ENCODE results near the gene NFIC.
"Not testable (repeated sequence)": the region's sequence is repeated elsewhere in the genome, so short reads cannot be mapped to it uniquely, and the experiment has no call there.

The NFIC gene

DNA sequence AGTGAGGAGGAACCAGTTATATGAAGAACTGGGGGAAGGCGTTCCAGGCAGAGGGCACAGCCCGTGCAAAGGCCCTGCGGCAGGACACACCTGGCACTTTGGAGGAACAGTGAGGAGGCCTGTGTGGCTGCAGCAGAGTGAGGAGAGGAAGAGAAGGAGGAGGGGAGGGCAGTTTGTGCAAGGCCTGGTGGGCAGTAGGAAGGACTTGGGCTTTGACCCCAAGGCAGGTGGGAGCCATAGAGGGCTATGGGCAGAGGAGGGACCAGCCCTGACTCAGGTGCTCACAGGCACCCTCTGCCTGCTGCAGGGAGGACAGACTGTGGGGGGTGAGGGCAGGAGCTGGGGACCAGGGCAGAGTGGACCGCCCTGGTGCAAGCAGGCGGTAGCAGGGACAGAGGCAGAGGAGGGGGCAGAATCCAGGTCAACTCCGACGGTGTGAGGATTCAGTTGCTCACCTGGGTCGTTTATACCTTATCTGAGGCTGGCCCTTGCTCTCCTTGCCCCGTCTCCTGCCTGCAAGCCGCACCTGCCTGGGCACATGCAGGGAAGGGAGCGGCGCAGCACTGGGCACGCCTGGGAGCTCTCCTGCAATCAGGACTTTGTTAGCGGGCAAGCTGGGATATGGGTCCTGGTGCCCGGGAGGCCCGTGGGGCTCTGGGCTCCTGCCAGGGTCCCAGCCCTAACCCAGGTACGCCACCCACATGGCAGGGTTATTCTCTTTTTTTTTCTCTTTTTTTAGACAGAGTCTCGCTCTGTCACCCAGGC is 34.8 kb downstream of the NFIC start:
- DNase-seq, result no peak

DNA sequence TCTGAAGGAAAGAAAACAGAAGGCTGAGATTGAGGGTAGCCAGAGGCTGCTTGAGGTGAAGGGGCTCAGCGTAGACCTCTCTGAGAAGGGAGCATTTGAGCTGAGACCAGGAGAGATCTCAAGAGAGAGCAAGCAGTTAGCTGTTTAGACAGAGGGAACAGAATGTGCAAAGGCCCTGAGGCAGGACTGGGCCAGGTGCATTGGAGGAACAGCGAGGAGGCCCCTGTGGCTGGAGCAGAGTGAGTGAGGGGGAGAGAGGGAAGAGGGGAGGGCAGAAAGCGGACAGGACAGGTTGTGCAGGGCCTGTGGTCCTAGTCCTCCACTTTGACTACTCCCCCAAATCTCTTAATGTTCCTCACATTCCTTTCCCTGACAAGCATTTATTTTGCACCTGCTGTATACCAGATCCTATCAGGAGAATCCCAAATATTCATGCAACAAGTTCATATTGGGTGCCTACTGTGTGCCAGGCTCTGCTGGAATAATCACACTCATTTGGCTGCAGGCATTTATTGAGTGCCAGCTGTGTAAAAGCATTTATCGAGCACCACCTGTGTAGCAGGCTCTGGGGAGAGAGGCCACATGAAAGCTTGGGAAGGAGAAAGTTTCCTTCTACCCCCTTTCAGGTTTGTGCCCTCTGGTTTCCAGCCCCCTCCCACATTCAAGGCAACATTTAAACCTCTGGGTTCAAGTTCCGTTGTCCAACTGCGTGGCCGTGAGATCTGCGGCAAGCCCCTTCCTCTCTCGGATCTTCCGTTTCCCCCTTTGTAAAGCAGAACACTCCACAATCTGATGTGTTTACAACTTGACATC is 36.5 kb downstream of the NFIC start:
- DNase-seq, result no peak

DNA sequence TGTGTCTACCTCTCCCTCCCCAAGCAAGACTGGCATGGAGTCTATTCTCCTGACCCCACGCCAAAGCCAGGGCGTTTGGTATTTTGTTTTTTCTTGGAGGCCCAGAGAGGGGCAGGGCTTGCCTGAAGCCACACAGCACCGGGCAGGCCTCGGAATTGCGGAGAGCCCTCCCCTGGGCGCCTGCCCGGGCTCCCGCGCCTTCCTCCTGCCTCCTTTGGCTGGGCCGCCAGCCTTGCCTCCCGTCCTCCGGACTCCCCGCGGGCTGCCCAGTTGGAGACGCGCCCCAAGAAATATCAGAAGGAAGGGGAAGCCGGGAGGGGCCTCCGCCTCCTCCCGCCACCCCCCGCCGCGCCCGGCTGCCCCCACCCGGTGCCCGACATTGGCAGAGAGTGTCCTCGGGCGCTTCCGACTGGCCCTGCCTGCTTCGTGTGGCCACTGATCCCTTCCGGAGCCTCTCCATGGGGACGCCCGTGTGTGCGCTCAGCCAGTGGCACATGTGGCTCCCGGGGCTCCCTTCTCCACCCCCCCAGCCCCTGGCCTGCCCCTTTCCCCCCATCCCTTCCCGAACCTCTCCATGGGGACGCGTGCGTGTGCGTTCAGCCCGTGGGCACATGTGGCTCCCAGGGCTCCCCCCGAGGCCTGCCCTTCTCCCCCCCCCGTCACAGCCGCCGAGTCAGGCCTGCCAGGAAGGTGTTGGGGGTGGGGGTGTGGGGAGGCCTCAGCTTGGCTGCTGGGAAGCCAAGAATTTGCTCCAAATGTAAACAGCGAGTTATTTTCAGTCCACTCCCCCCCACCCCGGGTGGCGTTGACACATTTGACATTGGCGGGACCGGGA is 37.3 kb downstream of the NFIC start:
- DNase-seq, result no peak

DNA sequence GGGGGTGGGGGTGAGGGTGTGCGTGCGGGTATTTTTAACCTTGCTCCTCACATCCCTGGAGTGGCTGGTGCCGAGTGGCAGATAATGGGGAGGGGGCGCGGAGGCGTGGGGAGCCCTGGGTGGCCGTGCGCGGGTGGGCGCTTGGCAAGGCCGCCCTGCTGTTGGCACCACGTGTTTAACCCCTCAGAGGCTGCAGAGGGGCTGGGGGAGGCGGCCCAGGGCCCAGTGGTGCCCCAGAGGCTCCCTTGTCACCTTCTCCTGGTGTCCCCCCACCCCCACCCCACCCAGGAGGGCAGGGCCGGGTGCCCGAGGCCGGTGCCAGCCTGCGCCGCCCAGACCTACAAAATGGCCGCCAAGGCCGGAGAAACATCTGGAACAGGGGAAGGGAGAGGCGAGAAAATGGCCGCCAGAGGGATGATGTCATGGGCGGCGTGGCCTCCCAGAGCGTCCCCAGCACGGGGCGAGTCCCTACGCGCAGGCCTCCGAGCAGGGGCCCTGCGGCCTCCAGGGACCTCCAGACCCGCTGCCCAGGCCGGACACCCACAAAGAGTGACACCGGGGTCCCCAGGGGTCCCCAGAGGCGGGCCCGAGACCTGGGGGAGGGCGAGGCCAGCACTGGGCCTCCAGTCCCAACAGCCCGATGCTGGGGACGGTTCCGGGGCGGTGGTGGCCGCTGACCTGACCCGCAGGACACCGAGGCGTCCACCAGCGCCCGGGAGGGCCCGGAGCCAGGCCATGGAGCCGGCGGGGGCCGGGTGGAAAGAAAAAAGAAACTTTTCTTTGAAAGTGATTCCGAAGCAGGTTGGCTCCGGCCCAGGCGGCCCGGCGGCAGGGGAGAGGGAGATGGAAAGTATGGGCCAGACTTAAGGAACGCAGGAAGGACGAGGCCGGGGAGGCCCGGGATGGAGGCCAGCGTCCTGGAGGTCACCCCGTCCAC is 38.2 kb downstream of the NFIC start:
- no peak for DNase-seq

DNA sequence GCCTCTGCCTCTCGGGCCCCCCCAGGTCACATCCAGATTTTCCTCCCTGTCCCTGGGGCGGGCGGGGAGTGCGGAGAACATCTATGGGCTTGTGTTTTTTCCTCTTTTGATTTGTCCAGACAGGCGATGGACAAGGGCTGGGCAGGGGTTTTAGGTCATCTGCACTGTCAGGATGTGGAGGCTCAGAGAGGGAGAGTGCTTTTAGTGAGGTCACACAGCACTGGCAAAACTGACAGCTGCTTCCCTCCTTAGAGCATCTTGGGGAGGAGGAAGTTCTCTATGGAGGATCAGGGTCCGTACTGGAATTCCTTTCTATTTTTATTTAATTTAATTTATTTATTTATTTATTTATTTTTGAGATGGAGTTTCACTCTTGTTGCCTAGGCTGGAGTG is 38.9 kb downstream of the NFIC start:
- no peak for DNase-seq

DNA sequence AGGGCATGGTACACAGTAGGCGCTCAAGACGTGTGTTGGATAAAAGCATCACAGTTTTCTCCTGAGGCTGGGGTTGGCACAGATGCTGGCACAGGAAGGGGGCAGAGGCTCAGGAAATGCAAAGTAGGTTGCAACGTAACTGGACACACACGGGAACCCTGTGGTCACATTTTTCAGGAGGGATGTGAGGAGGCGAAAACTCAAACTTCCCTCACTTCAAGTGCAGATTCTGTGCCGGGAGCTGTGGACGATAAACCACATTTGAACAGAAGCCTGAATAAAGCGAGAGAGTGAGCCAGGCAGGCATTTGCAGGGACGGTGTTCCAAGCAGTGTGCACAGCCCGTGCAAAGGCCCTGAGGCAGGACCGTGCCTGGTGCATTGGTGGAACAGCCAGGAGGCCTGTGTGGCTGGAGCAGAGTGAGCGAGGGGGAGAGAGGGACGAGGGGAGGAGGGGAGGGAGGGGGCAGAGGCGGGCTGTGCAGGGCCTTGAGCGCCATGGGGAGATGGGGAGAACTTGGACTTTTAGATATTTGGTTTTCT is 40.3 kb downstream of the NFIC start:
- no peak for DNase-seq

DNA sequence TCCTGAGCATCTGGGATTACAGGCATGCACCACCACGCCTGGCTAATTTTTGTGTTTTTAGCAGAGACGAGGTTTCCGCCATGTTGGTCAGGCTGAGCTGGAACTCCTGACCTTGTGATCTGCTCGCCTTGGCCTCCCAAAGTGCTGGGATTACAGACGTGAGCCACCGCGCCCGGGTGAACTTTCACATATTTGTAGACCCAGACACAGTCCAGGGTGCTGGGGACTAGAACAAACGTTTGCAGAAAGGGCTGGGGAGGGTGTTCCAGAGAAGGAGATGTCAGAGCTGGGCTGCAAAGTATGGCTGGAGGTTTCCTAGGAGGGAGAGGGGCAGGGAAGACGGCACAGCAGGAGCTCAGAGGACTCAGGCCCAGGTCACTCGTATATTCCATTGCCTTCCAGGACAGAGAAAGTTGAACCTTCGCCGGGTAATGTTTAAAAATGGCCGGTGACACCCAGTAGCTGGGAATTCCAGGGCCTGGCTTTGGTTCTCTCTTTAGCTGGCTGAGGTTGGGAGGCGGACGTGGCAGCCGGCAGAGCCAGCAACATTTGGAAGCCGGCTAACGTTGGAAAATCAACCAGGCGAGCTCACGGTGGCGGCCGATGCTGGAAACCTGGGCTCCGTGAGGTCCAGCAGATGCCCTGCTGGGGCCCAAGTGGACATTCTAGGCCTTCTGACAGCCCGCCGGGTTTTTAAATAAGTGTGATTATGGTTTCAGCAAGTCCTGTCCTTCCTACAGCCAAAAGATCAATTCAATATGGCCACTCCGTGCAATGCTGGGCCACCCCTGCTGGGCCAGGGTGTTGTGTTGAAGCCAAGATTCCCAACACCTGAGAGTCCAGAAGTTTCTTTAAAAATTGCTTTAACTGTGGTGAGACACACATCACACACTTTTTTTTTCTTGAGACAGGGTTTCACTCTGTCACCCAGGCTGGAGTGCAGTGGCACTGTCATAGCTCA is 41.5 kb downstream of the NFIC start:
- no peak for DNase-seq

DNA sequence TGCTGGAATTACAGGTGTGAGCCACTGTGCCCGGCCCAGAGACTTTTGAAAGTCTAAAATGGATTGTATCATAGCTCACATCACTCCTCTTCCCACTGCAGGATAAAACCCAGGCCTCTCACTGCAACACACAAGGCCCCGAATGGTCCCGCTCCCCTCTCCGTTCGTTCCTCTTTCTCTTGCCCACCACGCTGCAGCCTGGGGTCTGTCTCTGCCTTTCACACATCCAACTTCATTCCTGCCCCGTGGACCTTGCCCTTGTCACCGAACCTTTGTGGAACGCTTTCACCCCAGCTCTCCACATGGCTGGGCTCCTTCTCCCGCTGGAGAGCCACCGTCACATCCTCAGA is 42.6 kb downstream of the NFIC start:
- no peak for DNase-seq

DNA sequence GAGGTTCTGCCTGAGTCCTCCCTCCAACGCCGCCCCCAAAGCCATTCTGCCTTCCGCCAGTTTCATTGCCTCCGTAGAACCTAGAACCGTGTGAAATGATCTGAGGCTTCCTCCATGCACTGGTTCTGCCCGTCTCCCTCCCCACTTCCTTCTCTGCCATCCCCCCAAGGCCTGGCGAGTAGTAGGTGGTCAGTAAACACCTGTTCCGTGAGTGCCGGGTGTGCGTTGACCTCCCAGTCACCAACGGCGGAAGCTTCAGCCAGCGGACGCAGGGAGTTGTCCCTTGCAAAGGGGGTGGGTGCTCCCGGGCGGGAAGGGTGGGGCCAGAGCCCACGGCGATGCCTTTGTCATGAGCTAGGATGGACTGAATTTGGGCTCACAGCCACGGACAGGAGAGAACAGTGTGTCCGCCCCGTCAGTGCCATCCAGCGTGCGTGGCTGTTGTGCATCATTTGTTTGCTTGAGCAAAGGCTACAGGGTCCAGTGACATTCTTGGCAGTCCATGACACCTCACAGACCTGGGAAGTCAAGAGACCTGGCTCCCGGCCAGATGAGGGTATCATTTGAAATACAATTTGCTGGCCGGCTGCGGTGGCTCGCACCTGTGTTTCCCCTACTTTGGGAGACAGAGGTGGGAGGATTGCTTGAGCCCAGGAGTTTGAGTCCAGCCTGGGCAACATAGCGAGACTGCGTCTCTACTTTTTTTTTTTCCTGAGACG is 43.1 kb downstream of the NFIC start:
- no peak for DNase-seq

DNA sequence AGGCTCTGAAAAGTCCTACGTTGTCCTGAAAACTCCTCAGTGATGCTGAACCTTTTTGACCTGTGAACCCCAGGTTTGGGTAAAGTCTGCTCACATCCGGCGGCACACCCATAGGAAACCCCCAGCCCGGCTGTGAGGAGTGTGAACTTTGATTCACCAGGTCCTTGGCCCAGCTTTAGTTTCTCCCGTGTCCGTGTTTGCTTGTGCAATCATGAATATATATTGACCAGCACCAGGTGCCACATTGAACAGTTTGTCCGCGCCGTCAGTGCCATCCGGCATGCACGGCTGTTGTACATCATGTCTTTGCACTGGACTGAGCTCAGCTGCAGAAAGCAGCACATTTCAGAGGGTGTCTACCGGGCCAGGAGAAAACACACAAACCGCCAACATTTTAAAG is 45.3 kb downstream of the NFIC start:
- no peak for DNase-seq

DNA sequence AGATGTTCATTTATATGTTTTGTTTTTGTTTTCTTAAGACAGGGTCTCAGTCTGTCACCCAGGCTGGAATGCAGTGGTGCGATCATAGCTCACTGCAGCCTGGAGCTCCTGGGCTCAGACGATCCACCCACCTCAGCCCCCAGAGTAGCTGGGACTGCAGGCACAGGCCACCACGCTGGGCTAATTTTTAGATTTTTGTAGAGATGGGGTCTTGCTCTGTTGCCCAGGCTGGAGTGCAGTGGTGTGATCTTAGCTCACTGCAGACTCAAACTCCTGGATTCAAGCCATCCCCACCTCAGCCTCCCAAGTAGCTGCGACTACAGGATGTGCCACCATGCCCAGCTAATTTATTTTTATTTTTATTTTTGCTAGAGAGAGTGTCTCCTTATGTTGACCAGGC is 45.7 kb downstream of the NFIC start:
- DNase-seq, result no peak

DNA sequence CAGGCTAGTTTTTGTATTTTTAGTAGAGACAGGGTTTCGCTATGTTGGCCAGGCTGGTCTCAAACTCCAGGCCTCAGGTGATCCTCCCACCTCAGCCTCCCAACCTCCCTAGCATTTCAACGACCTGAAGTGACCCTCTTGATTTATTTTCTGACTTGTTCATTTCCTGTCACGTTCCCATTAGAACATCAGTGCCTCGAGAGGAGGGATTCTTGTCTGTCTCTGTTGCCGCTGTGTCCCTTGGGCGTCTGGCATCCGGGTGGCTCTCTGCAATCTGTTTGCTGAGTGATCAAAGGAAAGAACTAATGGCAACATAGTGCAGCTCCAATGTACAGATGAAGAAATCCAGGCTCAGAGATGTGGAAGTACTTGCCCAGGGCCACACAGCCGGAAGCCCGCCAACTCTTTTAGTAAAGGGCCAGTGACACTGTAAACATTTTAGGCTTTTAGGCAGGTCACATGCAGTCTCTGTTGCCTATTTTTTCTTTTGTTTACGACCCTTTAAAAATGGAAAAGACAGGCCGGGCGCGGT is 47.5 kb downstream of the NFIC start:
- DNase-seq, result no peak

DNA sequence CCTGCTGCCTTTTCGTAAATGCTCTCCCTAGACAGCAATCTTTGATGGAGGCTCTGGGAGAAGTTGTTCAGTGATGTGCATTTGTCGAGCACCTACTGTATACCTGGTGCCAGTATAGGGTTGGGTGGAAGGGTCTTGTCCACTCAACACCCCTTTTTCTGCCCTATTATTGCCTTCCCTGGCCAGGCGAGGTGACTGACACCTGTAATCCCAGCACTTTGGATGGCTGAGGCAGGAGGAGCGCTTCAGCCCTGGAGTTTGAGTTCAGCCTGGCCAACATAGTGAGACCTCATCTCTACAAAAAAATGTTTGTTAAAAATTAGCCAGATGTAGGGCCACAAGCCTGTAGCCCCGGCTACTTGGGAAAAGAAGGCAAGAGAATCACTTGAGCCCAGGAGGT is 49.3 kb downstream of the NFIC start:
- DNase-seq, result no peak

DNA sequence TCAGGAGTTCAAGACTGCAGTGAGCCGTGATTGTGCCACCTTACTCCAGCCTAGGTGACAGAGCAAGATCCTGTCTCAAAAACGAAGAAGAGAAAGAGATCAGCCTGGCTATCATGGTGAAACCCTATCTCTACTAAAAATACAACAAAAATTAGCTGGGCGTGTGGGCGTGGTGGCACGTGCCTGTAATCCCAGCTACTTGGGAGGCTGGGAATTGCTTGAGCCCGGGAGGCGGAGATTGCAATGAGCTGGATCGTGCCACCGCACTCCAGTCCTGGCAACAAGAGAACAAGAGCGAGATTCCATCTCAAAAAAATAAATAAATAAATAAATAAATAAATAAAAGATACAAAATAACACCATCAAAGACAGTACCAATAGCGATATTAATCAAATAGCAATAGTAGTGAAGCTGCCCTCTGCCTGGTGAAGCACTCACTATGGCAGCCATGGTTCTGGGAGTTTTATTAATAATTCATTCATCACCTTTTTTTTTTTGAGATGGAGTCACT is 53.9 kb downstream of the NFIC start:
- no peak for DNase-seq

DNA sequence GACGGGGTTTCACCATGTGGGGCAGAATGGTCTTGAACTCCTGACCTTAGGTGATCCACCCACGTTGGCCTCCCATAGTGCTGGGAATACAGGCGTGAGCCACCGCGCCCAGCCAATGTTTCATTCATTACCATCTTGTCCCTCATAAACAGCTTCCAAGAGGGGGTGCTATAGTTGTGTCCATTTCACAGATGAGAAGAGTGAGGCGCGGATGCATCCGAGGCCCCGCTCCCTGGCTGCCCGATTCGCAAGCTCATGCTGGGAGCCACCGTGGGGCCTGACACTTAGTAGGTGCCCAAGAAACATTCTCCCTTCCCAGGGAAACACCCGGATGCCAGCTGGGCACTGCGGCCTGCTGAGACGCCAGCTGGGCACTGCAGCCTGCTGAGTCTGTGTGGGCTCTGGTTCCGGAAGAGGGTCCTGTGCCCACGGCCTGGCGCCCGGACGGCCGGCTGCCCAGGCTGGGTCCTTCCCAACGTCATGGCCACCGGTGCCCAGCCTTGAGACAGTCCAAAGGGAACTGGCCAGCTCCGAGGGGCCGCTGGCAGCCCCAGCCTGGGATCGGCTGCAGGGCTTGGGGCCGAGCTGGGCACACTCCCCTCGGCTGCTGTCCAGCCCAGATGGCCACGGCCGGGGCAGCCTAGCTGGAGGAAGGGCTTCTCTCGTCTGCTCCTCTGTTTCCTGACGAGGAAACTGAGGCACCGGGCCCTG is 54.7 kb downstream of the NFIC start:
- DNase-seq, result no peak

DNA sequence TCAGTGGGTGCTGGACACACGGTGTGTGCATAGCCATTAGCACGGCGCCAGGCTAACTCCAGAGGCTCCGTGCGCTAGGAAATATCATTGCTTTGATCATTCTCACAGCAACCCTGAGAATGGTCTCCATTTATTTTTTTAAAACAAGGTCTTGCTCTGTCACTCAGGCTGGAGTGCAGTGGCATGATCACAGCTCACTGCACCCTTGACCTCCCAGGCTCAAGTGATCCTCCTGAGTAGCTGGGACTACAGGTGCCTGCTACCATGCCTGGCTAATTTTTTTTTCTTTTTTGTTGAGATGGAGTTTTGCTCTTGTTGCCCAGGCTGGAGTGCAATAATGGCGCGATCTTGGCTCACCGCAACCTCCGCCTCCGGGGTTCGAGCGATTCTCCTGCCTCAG is 55.3 kb downstream of the NFIC start:
- not testable (repeated sequence) for DNase-seq

DNA sequence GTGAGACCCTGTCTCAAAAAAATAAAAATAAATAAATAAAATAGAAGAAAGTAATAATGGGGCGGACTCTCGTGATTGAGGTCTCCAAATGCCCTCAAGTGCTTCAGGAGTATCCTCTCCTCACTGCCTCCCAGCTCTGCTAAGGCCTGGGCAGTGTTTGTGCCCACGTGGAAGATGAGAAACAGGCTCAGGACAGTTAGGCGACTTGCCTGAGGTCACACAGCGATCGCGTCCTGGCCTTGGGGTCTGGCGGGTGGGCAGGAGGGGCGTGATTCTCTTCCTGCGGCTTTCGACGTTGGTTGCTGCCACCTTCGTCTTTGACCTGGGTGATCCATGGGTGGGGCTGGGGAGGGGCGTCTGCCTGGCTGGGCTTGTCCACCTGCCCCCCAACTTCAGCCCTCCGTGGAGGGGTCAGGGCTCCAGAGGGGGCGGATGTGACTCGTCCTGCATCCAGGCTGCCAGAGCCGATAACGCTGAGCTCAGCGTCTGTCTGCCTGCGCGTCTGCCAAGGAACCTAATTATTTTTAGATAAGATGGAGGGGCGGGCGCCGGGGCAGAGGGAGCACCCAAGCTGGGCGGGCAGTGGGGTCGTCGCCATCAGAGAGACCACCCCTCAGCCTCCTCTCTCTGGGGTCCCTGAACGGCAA is 56.9 kb downstream of the NFIC start:
- no peak for DNase-seq

DNA sequence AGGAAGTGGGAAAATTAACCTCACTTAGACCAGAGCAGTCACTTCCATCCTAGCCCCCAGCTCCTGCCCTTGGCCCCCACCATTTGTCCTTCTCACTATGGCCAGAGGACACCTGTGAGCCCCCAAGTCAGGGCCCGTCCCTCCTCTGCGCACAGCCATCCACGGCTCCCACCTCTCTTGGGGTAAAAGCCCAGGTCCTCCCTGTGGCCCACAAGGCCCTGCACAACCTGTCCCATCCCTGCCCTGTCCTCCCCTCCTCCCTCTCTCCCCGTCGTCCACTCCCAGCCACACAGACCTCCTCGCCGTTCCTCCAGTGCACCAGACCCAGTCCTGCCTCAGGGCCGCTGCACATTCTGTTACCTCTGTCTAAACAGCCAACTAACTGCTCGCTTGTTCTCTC is 60.0 kb downstream of the NFIC start:
- no peak for DNase-seq

DNA sequence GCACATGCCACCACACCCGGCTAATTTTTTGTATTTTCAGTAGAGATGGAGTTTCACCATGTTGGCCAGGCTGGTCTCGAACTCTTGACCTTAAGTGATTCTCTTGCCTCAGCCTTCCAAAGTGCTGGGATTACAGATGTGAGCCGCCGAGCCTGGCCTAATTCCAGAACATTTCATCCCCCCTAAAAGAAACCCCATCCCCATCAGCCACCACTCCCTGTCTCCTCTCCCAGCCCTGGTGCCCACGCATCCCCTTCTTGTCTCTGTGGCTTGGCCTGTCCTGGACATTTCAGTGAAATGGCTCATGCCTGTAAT is 63.9 kb downstream of the NFIC start:
- DNase-seq, result not testable (repeated sequence)

All from Kasumi-1 (cell line).